A549 treated with ZK216348 at 1 μM for 4 hours (cell line): ENCODE results near the gene MTF2. TPM values are rescaled to one million over a fixed set of nuclear protein-coding genes. Genes with fewer than 3 reads are reported as not detected.

Experiments
- total RNA-seq: library from RNA; stranded (reverse); fragments of 200-300 nt; extraction: Qiagen RNA extraction; gene quantifications from 5 replicates; pipeline ENCODE4 v1.2.3, GENCODE V29; 2022; ENCODE audit warnings: low read depth

MTF2 gene
- total RNA-seq = 10.5 to 15.3 TPM (median 12.5 TPM) in 5 replicates

GRCh38 chr1:93078986-93079654 is at the start of gene MTF2:
Gene MTF2, plus strand, starts transcription at chr1:93079283. Its CDS starts 244 bp downstream, at chr1:93079527.

DNA sequence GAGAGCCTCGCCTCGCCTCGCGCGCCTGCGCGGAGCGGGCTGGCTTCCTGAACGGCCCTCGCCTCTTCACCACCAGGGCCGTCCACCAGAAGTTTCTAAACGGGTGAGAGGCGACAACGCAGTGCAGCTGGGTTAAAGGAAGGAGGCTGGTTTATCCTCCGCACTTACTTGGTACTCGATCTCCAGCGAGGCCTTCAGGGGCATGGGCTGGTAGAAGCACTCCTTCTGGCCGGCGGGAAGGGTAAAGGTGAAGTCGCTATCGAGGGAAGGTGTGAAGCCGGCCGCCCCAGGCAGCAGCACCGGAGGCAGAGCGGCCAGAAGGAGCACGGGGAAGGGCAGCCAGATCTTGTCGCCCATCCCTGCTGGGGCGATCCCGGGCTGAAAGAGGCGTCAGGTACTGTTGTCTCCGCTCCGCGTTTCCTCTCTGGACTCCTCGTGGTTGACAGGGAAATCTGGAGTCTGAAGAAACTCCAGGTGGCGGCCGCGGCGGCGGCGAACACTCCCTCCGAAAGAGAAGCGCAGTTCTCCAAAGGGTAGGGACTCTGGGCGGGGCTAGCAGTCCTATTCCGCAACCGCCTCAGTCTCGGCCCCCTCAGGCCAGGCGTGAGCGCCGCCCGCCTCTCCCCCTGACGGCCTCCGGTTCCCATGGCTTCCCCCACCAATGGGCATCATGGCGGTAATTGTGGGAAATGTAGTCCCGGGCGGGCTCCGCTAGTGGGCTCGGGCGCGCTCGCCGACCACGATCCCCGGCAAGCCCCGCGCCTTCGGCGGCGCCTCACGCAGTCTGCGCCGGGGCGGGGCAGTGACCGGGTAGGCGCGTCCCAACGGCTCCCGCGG is 101.0 kb downstream of the MTF2 start, which contains the start of gene TMED5:
TMED5 (minus strand) TSS at position 528 of the 837 bp plus-strand sequence; CDS start at position 357, 171 bp downstream.

GRCh38 chr1:93180723-93181613 is 101.9 kb downstream of the MTF2 start, which contains the start of gene CCDC18:
Gene CCDC18, plus strand, starts transcription at chr1:93180724. Its CDS starts 2,638 bp downstream, at chr1:93183362.

Other genes starting within 250 kb of the MTF2 start
- gene RPL5, start 247.2 kb upstream of the MTF2 start, total RNA-seq = 1,105 to 1,484 TPM (median 1,137 TPM) in 5 replicates
- gene DIPK1A, start 117.8 kb upstream of the MTF2 start, total RNA-seq = 5.3 to 9.5 TPM (median 8.8 TPM) in 5 replicates
- 18.0 to 38.8 TPM (median 33.1 TPM) in 5 replicates for gene TMED5, start 101.1 kb downstream of the MTF2 start, total RNA-seq
- gene CCDC18, start 101.4 kb downstream of the MTF2 start, total RNA-seq = 4.2 to 8.7 TPM (median 4.5 TPM) in 5 replicates